H1 (cell line): ENCODE data around the gene ADAMTS17. TPM values are rescaled to one million over a fixed set of nuclear protein-coding genes. Genes with fewer than 3 reads are reported as not detected.

Source experiments
- CTCF ChIA-PET: fragments of 300-600 bp; sonication (Branson Sonifier 250); formaldehyde crosslinking; loops from one replicate; lab custom pipeline; 2021; ENCODE audit not compliant: partially characterized antibody; lab: Charles Lee
- POLR2A ChIA-PET: fragments of 300-600 bp; sonication (Branson Sonifier 250); formaldehyde crosslinking; loops from one replicate; lab custom pipeline; 2021; ENCODE audit warnings: inconsistent platforms; ENCODE audit not compliant: partially characterized antibody; lab: Charles Lee
- DNase-seq, 2 experiments: peaks; one replicate each; pipeline versions ENCODE4 v3.0.0 to v3.0.0-alpha.2; 2010 to 2022; ENCODE audit warnings: low spot score in 2 of 2, low read depth in 1 of 2, mixed read lengths in 1 of 2
- FAIRE-seq: peaks from 2 replicates; lab custom pipeline; 2011; peaks lifted over from hg19 to GRCh38; lab: Jason Lieb, UNC
- H2AFZ ChIP-seq: 2 replicates; pipeline ENCODE4 v1.8.1; 2012; ENCODE audit warnings: low read length, inconsistent platforms
- H2AK5ac ChIP-seq: 2 replicates; pipeline ENCODE4 v1.6.1; 2013; ENCODE audit warnings: low read depth, low read length
- H2BK120ac ChIP-seq: replicated peaks from 2 replicates; pipeline ENCODE3; 2013; ENCODE audit warnings: low read depth, low read length, inconsistent platforms
- H2BK12ac ChIP-seq: 2 replicates; pipeline ENCODE4 v1.6.1; 2013; ENCODE audit warnings: low read depth, low read length
- H2BK15ac ChIP-seq: 2 replicates; pipeline ENCODE4 v1.6.1; 2013; ENCODE audit warnings: low read length
- H2BK20ac ChIP-seq: 2 replicates; pipeline ENCODE4 v1.6.1; 2013; ENCODE audit warnings: low read length
- H2BK5ac ChIP-seq: 2 replicates; pipeline ENCODE4 v1.6.1; 2013; ENCODE audit warnings: low read depth, low read length
- H3K14ac ChIP-seq: 2 replicates; pipeline ENCODE4 v1.6.1; 2013; ENCODE audit warnings: inconsistent platforms; ENCODE audit not compliant: insufficient read length
- H3K18ac ChIP-seq: 2 replicates; pipeline ENCODE4 v1.6.1; 2013; ENCODE audit warnings: low read length; ENCODE audit errors: extremely low read depth
- H3K23ac ChIP-seq: 2 replicates; pipeline ENCODE4 v1.6.1; 2013; ENCODE audit warnings: inconsistent platforms; ENCODE audit not compliant: insufficient read length
- H3K23me2 ChIP-seq: 2 replicates; pipeline ENCODE4 v1.6.1; 2013; ENCODE audit warnings: low read depth, low read length
- H3K27ac ChIP-seq: 2 replicates; pipeline ENCODE4 v1.6.1; 2011; ENCODE audit warnings: low read depth, low read length, inconsistent platforms
- H3K27me3 ChIP-seq, 4 experiments: replicated peaks in 1 of 4; 1 replicate in 1 of 4; 2 replicates in 3 of 4; pipeline versions ENCODE4 v1.6.1 to v1.8.1; 2011 to 2013; ENCODE audit warnings: low read length in 3 of 4, mild to moderate bottlenecking in 3 of 4, inconsistent platforms in 2 of 4, mixed read lengths in 2 of 4, moderate library complexity in 1 of 4; ENCODE audit not compliant: control insufficient read depth in 3 of 4, insufficient read depth in 3 of 4; ENCODE audit errors: extremely low read depth in 1 of 4
- H3K36me3 ChIP-seq, 4 experiments: 2 replicates each; pipeline versions ENCODE4 v1.6.1 to v1.8.1; 2011 to 2013; ENCODE audit warnings: mild to moderate bottlenecking in 4 of 4, low read length in 3 of 4, moderate library complexity in 2 of 4, control low read depth in 1 of 4, inconsistent platforms in 1 of 4; ENCODE audit not compliant: insufficient read depth in 4 of 4, control insufficient read depth in 2 of 4
- H3K4ac ChIP-seq: replicated peaks from 2 replicates; pipeline ENCODE3; 2013; ENCODE audit warnings: low read length, low read depth, mixed read lengths, inconsistent platforms; ENCODE audit not compliant: insufficient read length
- H3K4me1 ChIP-seq, 4 experiments: replicated peaks in 1 of 4; 1 replicate in 1 of 4; 2 replicates in 3 of 4; pipeline versions ENCODE4 v1.6.1 to v1.8.1; 2011 to 2013; ENCODE audit warnings: low read length in 3 of 4, inconsistent platforms in 2 of 4, mixed read lengths in 1 of 4; ENCODE audit not compliant: insufficient read depth in 4 of 4, control insufficient read depth in 3 of 4
- H3K4me2 ChIP-seq, 2 experiments: 2 replicates each; pipeline versions ENCODE4 v1.6.1 to v1.8.1; 2011 to 2013; ENCODE audit warnings: low read depth in 2 of 2, low read length in 2 of 2, control low read depth in 1 of 2, inconsistent platforms in 1 of 2, mild to moderate bottlenecking in 1 of 2; ENCODE audit not compliant: insufficient read depth in 1 of 2
- H3K4me3 ChIP-seq, 4 experiments: fragments of 200-600, 300-600 bp in 1 of 4; sonication (generic), shearing (Covaris generic), sonication (Bioruptor Twin) in 1 of 4; 2 replicates each; pipeline versions ENCODE4 v1.5.1 to v1.8.1; 2011 to 2016; ENCODE audit warnings: low read length in 4 of 4, low read depth in 3 of 4, control low read depth in 2 of 4, inconsistent platforms in 2 of 4, mild to moderate bottlenecking in 2 of 4, mixed read lengths in 1 of 4, moderate library complexity in 1 of 4; ENCODE audit not compliant: insufficient read depth in 2 of 4; ENCODE audit errors: extremely low read depth in 1 of 4
- H3K56ac ChIP-seq: replicated peaks from 2 replicates; pipeline ENCODE3; 2013; ENCODE audit warnings: low read depth, mild to moderate bottlenecking, mixed read lengths, low read length, inconsistent platforms; ENCODE audit not compliant: insufficient read length
- H3K79me1 ChIP-seq: 2 replicates; pipeline ENCODE4 v1.6.1; 2013; ENCODE audit warnings: low read depth, low read length, control low read depth
- H3K79me2 ChIP-seq, 2 experiments: 2 replicates each; pipeline versions ENCODE4 v1.6.1 to v1.8.1; 2012 to 2013; ENCODE audit warnings: low read length in 2 of 2, mild to moderate bottlenecking in 2 of 2, inconsistent platforms in 1 of 2; ENCODE audit not compliant: insufficient read depth in 2 of 2, control insufficient read depth in 1 of 2
- H3K9ac ChIP-seq, 4 experiments: replicated peaks in 1 of 4; 1 replicate in 1 of 4; 2 replicates in 3 of 4; pipeline versions ENCODE4 v1.6.1 to v1.8.1; 2011 to 2013; ENCODE audit warnings: low read depth in 3 of 4, low read length in 3 of 4, control low read depth in 2 of 4, mild to moderate bottlenecking in 2 of 4, moderate library complexity in 2 of 4, inconsistent platforms in 1 of 4; ENCODE audit errors: extremely low read depth in 1 of 4
- H3K9me3 ChIP-seq, 2 experiments: 2 replicates each; pipeline versions ENCODE4 v1.6.1 to v1.8.1; 2012 to 2013; ENCODE audit warnings: mild to moderate bottlenecking in 2 of 2, moderate library complexity in 2 of 2, control low read depth in 1 of 2, inconsistent platforms in 1 of 2, low read depth in 1 of 2, low read length in 1 of 2, mixed read lengths in 1 of 2; ENCODE audit not compliant: insufficient read depth in 2 of 2
- H4K20me1 ChIP-seq, 2 experiments: replicated peaks in 1 of 2; 2 replicates each; pipeline versions ENCODE3 to v1.8.1; 2011 to 2013; ENCODE audit warnings: inconsistent platforms in 2 of 2, low read length in 2 of 2, mild to moderate bottlenecking in 1 of 2; ENCODE audit not compliant: insufficient read depth in 2 of 2, control insufficient read depth in 1 of 2
- H4K5ac ChIP-seq: 2 replicates; pipeline ENCODE4 v1.6.1; 2013; ENCODE audit warnings: low read length, low read depth, mixed read lengths, inconsistent platforms; ENCODE audit not compliant: insufficient read length
- H4K8ac ChIP-seq: 2 replicates; pipeline ENCODE4 v1.8.0; 2013; ENCODE audit warnings: mild to moderate bottlenecking, moderate library complexity, low read length, inconsistent platforms; ENCODE audit not compliant: insufficient read depth; ENCODE audit errors: extremely low read depth
- H4K91ac ChIP-seq: replicated peaks from 2 replicates; pipeline ENCODE3; 2013; ENCODE audit warnings: low read length, mixed read lengths, inconsistent platforms; ENCODE audit not compliant: insufficient read length
- KDM1A ChIP-seq: fragments of 200-600, 300-600 bp; sonication (generic); IDR thresholded peaks from 2 replicates; pipeline ENCODE4 v1.7.1; 2016; ENCODE audit warnings: mild to moderate bottlenecking, low read length, borderline replicate concordance
- KDM4A ChIP-seq: IDR thresholded peaks from one replicate; pipeline ENCODE4 v1.7.1; 2012; ENCODE audit warnings: low read depth, mild to moderate bottlenecking, moderate library complexity, low read length, inconsistent platforms; ENCODE audit not compliant: severe bottlenecking
- MAFK ChIP-seq: IDR thresholded peaks from 2 replicates; pipeline ENCODE4 v1.6.1; 2012; ENCODE audit warnings: low read depth, mild to moderate bottlenecking, improper control_type of control experiment, low read length
- POLR2A ChIP-seq, 2 experiments: IDR thresholded peaks; 1 replicate in 1 of 2; 2 replicates in 1 of 2; pipeline ENCODE4 v1.6.1; 2011; ENCODE audit warnings: low read depth in 2 of 2, low read length in 2 of 2, mild to moderate bottlenecking in 2 of 2; ENCODE audit errors: control extremely low read depth in 1 of 2
- POLR2AphosphoS5 ChIP-seq: IDR thresholded peaks from 2 replicates; pipeline ENCODE4 v1.6.1; 2011; ENCODE audit warnings: low read depth, low read length
- SIRT6 ChIP-seq: IDR thresholded peaks from one replicate; pipeline ENCODE4 v1.7.1; 2012; ENCODE audit warnings: low read length, inconsistent platforms
- TAF1 ChIP-seq: IDR thresholded peaks from 2 replicates; pipeline ENCODE4 v1.6.1; 2011; ENCODE audit warnings: mild to moderate bottlenecking, low read depth, low read length
- TEAD4 ChIP-seq: IDR thresholded peaks from 2 replicates; pipeline ENCODE4 v1.6.1; 2012; ENCODE audit warnings: low read depth, low read length, inconsistent platforms, mixed read lengths
- WGBS, 2 experiments: shearing (Covaris generic) in 1 of 2; methylation state at CpG; one replicate each; pipeline versions ENCODE4 v1.1.6 to v1.1.7; 2013 to 2015; ENCODE audit warnings: low lambda C conversion rate in 2 of 2, mixed read lengths in 2 of 2, inconsistent platforms in 1 of 2, low coverage in 1 of 2, missing lambda C conversion rate in 1 of 2; ENCODE audit not compliant: insufficient replicate concordance in 2 of 2, insufficient coverage in 1 of 2, insufficient read length in 1 of 2; ENCODE audit errors: extremely low coverage in 1 of 2, missing lambda C conversion rate in 1 of 2; 5-methylcytosine and 5-hydroxymethylcytosine counted together
- polyA plus RNA-seq, 7 experiments: library from polyadenylated mRNA; depleted of rRNA in 3 of 7; stranded (reverse) in 5 of 7; unstranded in 2 of 7; fragments of >200 nt in 5 of 7; fragments of 200-250 nt in 2 of 7; gene quantifications; 1 replicate in 5 of 7; 2 replicates in 1 of 7; 4 replicates in 1 of 7; pipeline versions ENCODE4 v1.2.1 to v1.2.3, GENCODE V29; 2011 to 2013; ENCODE audit warnings: missing spikeins in 2 of 7, mixed read lengths in 2 of 7
- total RNA-seq: library from RNA; stranded (reverse); fragmentation: NEBNext Ultra II Directional; extraction: Animal tissue kit (Norgen Biotek cat#: 25700); gene quantifications from 2 replicates; pipeline ENCODE4 v1.2.1, GENCODE V29; 2021

The ADAMTS17 gene
- total and polyA plus RNA-seq, 2 of the 8 experiments (the other 6 are each of a cell fraction or from before 2014, with no cell fraction given) = 0.51 to 1.7 TPM

DNA sequence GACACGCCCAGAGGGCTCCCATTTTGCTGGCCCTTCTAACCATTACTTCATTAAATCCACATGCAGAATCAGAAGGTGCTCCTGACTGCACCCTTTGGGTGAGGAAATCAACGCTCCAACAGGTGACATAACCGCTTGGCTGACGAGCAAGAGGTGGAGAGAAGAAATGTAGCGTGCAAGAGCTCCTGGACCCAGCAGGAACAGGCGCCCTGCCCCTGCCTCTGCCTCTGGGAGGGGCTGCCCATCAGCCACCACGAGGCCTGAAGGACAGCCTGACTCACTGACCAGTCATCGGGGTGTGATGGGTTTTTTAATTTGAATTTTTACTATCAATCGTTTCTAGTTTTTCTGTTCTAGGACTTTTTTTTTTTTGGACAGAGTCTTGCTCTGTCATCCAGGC is 218.2 kb downstream of the ADAMTS17 start:
- Histone ChIP-seq H2BK15ac (no peak overlapping the region), H4K5ac (no peak overlapping the region), H3K27ac (no peak overlapping the region), H3K79me2 (no peaks in the 10 kb centered on the region), H2AK5ac (no peak overlapping the region), H3K4me3 (no peak overlapping the region), H3K9me3 (peaks cover 9% of the 10 kb centered on the region in 2 experiments), H4K20me1 (no peaks in the 10 kb centered on the region), H4K8ac (no peak overlapping the region), H3K56ac (no peak overlapping the region), H3K14ac (no peak overlapping the region), H3K4ac (no peak overlapping the region), H2BK120ac (no peak overlapping the region), H3K23ac (no peak overlapping the region), H3K4me1 (no peaks in the 10 kb centered on the region), H3K79me1 (no peaks in the 10 kb centered on the region), H4K91ac (no peak overlapping the region), H3K27me3 (no peaks in the 10 kb centered on the region), H3K36me3 (no peaks in the 10 kb centered on the region), H3K23me2 (no peaks in the 10 kb centered on the region), H3K18ac (no peak overlapping the region), H2BK5ac (no peak overlapping the region), H3K9ac (no peak overlapping the region), H2BK12ac (no peak overlapping the region), H3K4me2 (no peak overlapping the region), H2AFZ (no peak overlapping the region), H2BK20ac (no peak overlapping the region)
- ChIA-PET CTCF (interaction anchor here (0.7 to 2.0 kb wide), 2 partner anchors 215 to 397 kb away, joined by 3 to 7 read pairs; no protein-coding TSS in a partner anchor), POLR2A (no interaction called here)
- WGBS, 2 experiments = 94% methylated on average over 9 of the region's 9 CpGs; no CpG with 5 or more reads in 1 of the 2 experiments
- DNase-seq = no peak
- TF ChIP-seq KDM4A (no peak), MAFK (no peak), TAF1 (no peak), SIRT6 (no peak), POLR2AphosphoS5 (no peak), POLR2A (IDR thresholded peaks at IDR 0.05; ENCODE audit: control extremely low read depth in 1 of 2, low read depth in 2 of 2, low read length in 2 of 2) (no peak), TEAD4 (no peak), KDM1A (no peak)
- FAIRE-seq = no peak
